ENCODE data around the gene MYO15A. TPM values are rescaled to one million over a fixed set of nuclear protein-coding genes. Genes with fewer than 3 reads are reported as not detected.
"Not testable (repeated sequence)": the region's sequence is repeated elsewhere in the genome, so short reads cannot be mapped to it uniquely, and the experiment has no call there.

Gene MYO15A
- total RNA-seq, 1 experiment from 2014 or later = 0.26 TPM

DNA sequence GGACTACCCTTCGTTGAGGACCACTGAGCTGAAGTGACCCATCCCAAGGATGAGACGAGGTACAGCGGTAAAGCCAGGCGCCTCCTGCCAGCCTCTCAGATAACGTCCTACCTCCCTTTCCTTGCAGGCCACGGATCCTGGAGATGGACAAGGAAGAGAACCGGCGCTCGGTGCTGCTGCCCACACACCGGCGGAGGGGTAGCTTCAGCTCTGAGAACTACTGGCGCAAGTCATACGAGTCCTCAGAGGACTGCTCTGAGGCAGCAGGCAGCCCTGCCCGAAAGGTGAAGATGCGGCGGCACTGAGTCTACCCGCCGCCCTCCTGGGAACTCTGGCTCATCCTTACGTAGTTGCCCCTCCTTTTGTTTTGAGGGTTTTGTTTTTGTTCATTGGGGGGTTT, 99.5 kb downstream of the MYO15A start:
- peaks cover 26% of the 10 kb centered on the region for H3K79me2 ChIP-seq (ENCODE audit: low read length)
- CTCF ChIA-PET = no interaction called here
- no peak overlapping the region for H3K4me3 ChIP-seq (ENCODE audit: low read length)
- ATAC-seq = no peak
- peaks cover 13% of the 10 kb centered on the region for H4K20me1 ChIP-seq (ENCODE audit: low read length)
- no peaks in the 10 kb centered on the region for H3K9me2 ChIP-seq (replicated peaks; ENCODE audit: low read length)
- H2AFZ ChIP-seq (ENCODE audit: low read length) = no peak overlapping the region
- no peak for DNase-seq
- H3K27me3 ChIP-seq (ENCODE audit: low read length) = no peaks in the 10 kb centered on the region
- no TSS peak for BruUV-seq (replicated peaks)
- intact Hi-C loops (cut with micrococcal nuclease) = no loop called here
- H3F3A ChIP-seq (ENCODE audit: low read length, unreplicated experiment) = no peaks in the 10 kb centered on the region
- peaks cover 58% of the 10 kb centered on the region for H3K36me3 ChIP-seq (ENCODE audit: low read depth, low read length)
- no peak overlapping the region for H3K4me2 ChIP-seq (ENCODE audit: low read length)
- TF ChIP-seq EZH2 (IDR thresholded peaks at IDR 0.05; ENCODE audit: low read length, unreplicated experiment) (no peak), EZH2phosphoT487 (IDR thresholded peaks at IDR 0.05; ENCODE audit: borderline replicate concordance, low read length) (no peak)
- TF ChIP-seq, protein P1, sequence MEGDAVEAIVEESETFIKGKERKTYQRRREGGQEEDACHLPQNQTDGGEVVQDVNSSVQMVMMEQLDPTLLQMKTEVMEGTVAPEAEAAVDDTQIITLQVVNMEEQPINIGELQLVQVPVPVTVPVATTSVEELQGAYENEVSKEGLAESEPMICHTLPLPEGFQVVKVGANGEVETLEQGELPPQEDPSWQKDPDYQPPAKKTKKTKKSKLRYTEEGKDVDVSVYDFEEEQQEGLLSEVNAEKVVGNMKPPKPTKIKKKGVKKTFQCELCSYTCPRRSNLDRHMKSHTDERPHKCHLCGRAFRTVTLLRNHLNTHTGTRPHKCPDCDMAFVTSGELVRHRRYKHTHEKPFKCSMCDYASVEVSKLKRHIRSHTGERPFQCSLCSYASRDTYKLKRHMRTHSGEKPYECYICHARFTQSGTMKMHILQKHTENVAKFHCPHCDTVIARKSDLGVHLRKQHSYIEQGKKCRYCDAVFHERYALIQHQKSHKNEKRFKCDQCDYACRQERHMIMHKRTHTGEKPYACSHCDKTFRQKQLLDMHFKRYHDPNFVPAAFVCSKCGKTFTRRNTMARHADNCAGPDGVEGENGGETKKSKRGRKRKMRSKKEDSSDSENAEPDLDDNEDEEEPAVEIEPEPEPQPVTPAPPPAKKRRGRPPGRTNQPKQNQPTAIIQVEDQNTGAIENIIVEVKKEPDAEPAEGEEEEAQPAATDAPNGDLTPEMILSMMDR (conservative IDR thresholded peaks at IDR 0.05; ENCODE audit: low read depth, low read length) = no peak
- H3K9ac ChIP-seq (ENCODE audit: low read length) = no peak overlapping the region
- POLR2A ChIA-PET (ENCODE audit: unreplicated experiment) = no interaction called here
- H3K4me1 ChIP-seq (ENCODE audit: insufficient read depth, low read length) = no peaks in the 10 kb centered on the region
- H3K27ac ChIP-seq (ENCODE audit: low read length) = no peak overlapping the region
- no peaks in the 10 kb centered on the region for H3K9me3 ChIP-seq (ENCODE audit: low read length)

DNA sequence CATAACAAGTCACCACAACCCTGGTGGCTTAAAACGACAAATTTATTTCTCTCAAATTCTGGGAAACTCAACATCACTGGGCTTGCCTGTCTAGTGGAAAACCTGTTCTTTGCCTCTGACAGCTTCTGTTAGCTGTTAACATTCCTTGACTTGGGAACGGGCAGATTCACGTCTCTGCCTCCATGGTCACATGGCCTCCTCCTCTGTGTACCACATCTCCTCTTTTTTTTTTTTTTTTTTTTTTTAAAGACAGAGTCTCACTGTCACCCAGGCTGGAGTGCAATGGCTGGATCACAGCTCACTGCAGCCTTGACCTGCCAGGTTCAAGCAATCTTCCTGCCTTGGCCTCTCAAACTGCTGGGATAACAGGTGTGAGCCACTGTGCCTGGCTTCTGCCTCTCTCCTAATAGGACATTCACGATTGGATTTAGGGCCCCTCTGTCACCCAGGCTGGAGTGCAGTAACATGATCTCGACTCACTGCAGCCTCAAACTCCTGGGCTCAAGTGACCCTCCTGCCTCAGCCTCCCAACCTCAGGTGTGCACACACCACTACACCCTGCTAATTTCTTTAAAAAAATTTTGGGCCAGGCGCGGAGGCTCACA, 105.2 kb downstream of the MYO15A start:
- no peak overlapping the region for H2AFZ ChIP-seq (ENCODE audit: low read length)
- no peak overlapping the region for H3K9ac ChIP-seq (ENCODE audit: low read length)
- no peak overlapping the region for H3K4me2 ChIP-seq (ENCODE audit: low read length)
- no peaks in the 10 kb centered on the region for H3K79me2 ChIP-seq (ENCODE audit: low read length)
- TF ChIP-seq EZH2 (IDR thresholded peaks at IDR 0.05; ENCODE audit: low read length, unreplicated experiment) = no peak
- TF ChIP-seq, protein P1 (conservative IDR thresholded peaks at IDR 0.05; ENCODE audit: low read depth, low read length) = no peak
- no peak for TF ChIP-seq EZH2phosphoT487 (IDR thresholded peaks at IDR 0.05; ENCODE audit: borderline replicate concordance, low read length)
- no peaks in the 10 kb centered on the region for H3K27me3 ChIP-seq (ENCODE audit: low read length)
- POLR2A ChIA-PET (ENCODE audit: unreplicated experiment) = no interaction called here
- DNase-seq (no peak), ATAC-seq (no peak)
- no peaks in the 10 kb centered on the region for H3K9me2 ChIP-seq (replicated peaks; ENCODE audit: low read length)
- H3K4me3 ChIP-seq (ENCODE audit: low read length) = no peak overlapping the region
- CTCF ChIA-PET = no interaction called here
- H3K27ac ChIP-seq (ENCODE audit: low read length) = no peak overlapping the region
- H3F3A ChIP-seq (ENCODE audit: low read length, unreplicated experiment) = no peaks in the 10 kb centered on the region
- no peaks in the 10 kb centered on the region for H3K4me1 ChIP-seq (ENCODE audit: insufficient read depth, low read length)
- H3K36me3 ChIP-seq (ENCODE audit: low read depth, low read length) = peaks cover 21% of the 10 kb centered on the region; the same call in 1 of the 2 replicates
- H3K9me3 ChIP-seq (ENCODE audit: low read length) = no peaks in the 10 kb centered on the region
- no peaks in the 10 kb centered on the region for H4K20me1 ChIP-seq (ENCODE audit: low read length)
- intact Hi-C loops (cut with micrococcal nuclease) = no loop called here
- no TSS peak for BruUV-seq (replicated peaks)

DNA sequence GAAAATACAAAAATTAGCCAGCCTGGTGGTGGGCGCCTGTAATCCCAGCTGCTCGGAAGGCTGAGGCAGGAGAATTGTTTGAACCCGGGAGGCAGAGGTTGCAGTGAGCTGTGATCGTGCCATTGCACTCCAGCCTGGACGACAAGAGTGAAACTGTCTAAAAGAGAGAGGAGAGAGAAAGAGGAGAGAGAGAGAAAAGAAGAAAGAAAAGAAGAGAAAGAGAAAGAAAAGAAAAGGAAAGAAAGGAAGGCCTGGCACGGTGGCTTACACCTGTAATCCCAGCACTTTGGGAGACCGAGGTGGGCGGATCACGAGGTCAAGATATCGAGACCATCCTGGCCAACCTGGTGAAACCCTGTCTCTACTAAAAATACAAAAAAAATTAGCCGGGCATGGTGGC, 108.3 kb downstream of the MYO15A start:
- ATAC-seq; H3F3A ChIP-seq (ENCODE audit: low read length, unreplicated experiment); H3K4me2 ChIP-seq (ENCODE audit: low read length); H3K27ac ChIP-seq (ENCODE audit: low read length); H3K9me3 ChIP-seq (ENCODE audit: low read length); H3K4me3 ChIP-seq (ENCODE audit: low read length); H3K79me2 ChIP-seq (ENCODE audit: low read length); CTCF ChIA-PET; BruUV-seq (replicated peaks); DNase-seq; H3K36me3 ChIP-seq (ENCODE audit: low read depth, low read length); H4K20me1 ChIP-seq (ENCODE audit: low read length); H2AFZ ChIP-seq (ENCODE audit: low read length); H3K9me2 ChIP-seq (replicated peaks; ENCODE audit: low read length); intact Hi-C loops (cut with micrococcal nuclease); H3K27me3 ChIP-seq (ENCODE audit: low read length); POLR2A ChIA-PET (ENCODE audit: unreplicated experiment); H3K4me1 ChIP-seq (ENCODE audit: insufficient read depth, low read length); H3K9ac ChIP-seq (ENCODE audit: low read length): not testable (repeated sequence)

All from PC-3 (cell line).